Measurements from ENCODE around the gene PAWR.
A peak's percentile ranks its signal among the peaks of the same experiment; 100 is the strongest.

The PAWR gene

DNA sequence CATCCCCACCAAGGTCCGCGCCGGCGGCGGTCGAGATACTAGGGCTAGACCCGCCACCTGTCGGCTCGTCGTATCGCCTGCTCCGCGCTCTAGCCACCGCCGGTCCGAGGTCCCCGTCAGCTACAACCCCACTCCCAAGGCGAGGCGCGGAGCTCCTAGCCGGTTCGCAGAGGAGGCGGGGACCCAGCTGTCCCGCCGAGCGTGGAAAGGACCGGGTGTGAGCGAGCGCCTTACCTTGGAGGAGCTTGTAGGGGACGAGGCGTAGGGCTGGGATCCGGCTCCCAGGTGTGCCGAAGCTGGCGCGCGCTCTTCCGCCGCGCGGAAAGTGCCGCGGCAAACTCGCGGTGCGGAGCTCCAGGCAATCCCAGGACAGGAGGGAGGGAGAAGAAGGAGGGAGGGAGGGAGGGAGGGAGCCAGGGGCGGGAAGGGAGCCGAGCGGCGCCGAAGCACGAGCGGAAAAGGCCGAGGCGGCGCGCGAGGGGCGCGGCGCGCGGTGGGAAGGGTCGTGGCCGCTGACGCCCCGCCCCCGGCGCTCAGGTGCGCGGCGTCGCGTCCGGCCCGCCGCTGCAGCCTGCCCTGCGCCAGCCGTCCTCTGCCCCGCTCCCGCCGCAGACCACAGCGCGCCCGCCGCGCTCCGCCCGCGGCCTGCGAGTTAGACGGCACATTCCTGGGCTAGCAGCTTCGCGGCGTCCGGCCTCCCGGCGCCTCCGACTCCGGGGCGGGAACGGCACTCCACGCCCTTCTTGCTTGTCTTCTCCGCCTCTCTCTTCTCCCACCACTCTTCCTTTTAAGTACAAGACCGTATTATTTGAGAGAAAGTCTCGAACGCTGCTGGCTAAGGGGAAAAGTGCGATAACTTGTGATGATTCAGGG, at the start of gene PAWR:
Gene PAWR (minus strand): TSS at position 327 of the 873 bp plus-strand sequence. CDS start 720 bp downstream, outside the sequence.
- H3K36me3 Mint-ChIP-seq: no peaks in the 10 kb centered on the region
- H3K27ac Mint-ChIP-seq: peak within 1 kb of the TSS; percentile 94
- no peaks in the 10 kb centered on the region for H3K9me3 Mint-ChIP-seq
- ATAC-seq (replicated peaks): peak; percentile 76 to 78
- peaks cover 9 to 24% of the 10 kb centered on the region in 2 donors for H3K4me1 Mint-ChIP-seq
- H3K4me3 Mint-ChIP-seq: peak within 1 kb of the TSS; percentile 92 to 98
- peak; percentile 65 for DNase-seq
- H3K27me3 Mint-ChIP-seq: no peaks in the 10 kb centered on the region

- peaks cover 0 to 5% of the 10 kb centered on the region in 2 donors for H3K27me3 Mint-ChIP-seq
- no peaks in the 10 kb centered on the region for H3K9me3 Mint-ChIP-seq
- no peaks in the 10 kb centered on the region for H3K36me3 Mint-ChIP-seq
- ATAC-seq (replicated peaks): peak; percentile 65 to 66
- H3K4me3 Mint-ChIP-seq: no peak overlapping the region
- no peaks in the 10 kb centered on the region for H3K4me1 Mint-ChIP-seq
- peak; percentile 5 for DNase-seq
- H3K27ac Mint-ChIP-seq: no peak overlapping the region
These were observed 47.3 kb upstream of the PAWR start for GRCh38 chr12:79737875-79738718.

GRCh38 chr12:79732638-79733037, 41.9 kb upstream of the PAWR start:
- no peaks in the 10 kb centered on the region for H3K9me3 Mint-ChIP-seq
- ATAC-seq (replicated peaks) (no peak), DNase-seq (no peak)
- no peak overlapping the region for H3K27ac Mint-ChIP-seq
- H3K27me3 Mint-ChIP-seq: peaks cover 0 to 4% of the 10 kb centered on the region in 2 donors
- no peaks in the 10 kb centered on the region for H3K4me1 Mint-ChIP-seq
- H3K36me3 Mint-ChIP-seq: no peaks in the 10 kb centered on the region
- H3K4me3 Mint-ChIP-seq: no peak overlapping the region

- Mint-ChIP-seq H3K27me3 (peaks cover 0 to 8% of the 10 kb centered on the region in 2 donors), H3K9me3 (no peaks in the 10 kb centered on the region), H3K36me3 (no peaks in the 10 kb centered on the region), H3K27ac (no peak overlapping the region), H3K4me3 (no peak overlapping the region), H3K4me1 (no peaks in the 10 kb centered on the region)
- no peak for DNase-seq
- ATAC-seq (replicated peaks): no peak
These were observed 35.2 kb upstream of the PAWR start for GRCh38 chr12:79725987-79726386.

GRCh38 chr12:79717006-79717405, 26.2 kb upstream of the PAWR start:
- ATAC-seq (replicated peaks): no peak
- Mint-ChIP-seq H3K36me3 (peaks cover 0 to 5% of the 10 kb centered on the region in 2 donors), H3K4me1 (no peaks in the 10 kb centered on the region), H3K27ac (no peak overlapping the region), H3K27me3 (peaks cover 0 to 5% of the 10 kb centered on the region in 2 donors), H3K4me3 (no peak overlapping the region), H3K9me3 (no peaks in the 10 kb centered on the region)
- DNase-seq: no peak

DNA sequence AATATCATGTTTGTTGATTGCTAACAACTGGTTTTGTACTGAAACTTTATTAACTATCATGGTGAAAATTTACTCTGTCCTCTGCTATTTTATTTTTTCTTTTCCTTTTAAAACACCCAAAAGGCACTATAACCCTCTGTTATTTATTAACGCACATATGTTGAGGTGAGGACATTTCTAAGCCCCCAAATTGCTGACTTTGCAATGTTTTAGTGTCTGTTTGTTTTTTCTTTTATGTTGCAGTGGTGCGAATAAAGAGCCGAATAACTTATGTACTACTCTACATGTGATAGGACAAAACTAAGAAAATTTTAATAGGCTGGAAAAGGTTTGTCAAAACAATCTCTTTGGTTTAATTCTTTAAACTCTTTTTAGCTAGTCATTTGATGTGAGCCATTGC, 24.5 kb upstream of the PAWR start:
- H3K27me3 Mint-ChIP-seq: peaks cover 4 to 15% of the 10 kb centered on the region in 2 donors
- DNase-seq (no peak), ATAC-seq (replicated peaks) (no peak)
- H3K4me3 Mint-ChIP-seq: no peak overlapping the region
- H3K9me3 Mint-ChIP-seq: peaks cover 2 to 3% of the 10 kb centered on the region in 2 donors
- H3K27ac Mint-ChIP-seq: no peak overlapping the region
- peaks cover 0 to 8% of the 10 kb centered on the region in 2 donors for H3K36me3 Mint-ChIP-seq
- H3K4me1 Mint-ChIP-seq: no peaks in the 10 kb centered on the region

DNA sequence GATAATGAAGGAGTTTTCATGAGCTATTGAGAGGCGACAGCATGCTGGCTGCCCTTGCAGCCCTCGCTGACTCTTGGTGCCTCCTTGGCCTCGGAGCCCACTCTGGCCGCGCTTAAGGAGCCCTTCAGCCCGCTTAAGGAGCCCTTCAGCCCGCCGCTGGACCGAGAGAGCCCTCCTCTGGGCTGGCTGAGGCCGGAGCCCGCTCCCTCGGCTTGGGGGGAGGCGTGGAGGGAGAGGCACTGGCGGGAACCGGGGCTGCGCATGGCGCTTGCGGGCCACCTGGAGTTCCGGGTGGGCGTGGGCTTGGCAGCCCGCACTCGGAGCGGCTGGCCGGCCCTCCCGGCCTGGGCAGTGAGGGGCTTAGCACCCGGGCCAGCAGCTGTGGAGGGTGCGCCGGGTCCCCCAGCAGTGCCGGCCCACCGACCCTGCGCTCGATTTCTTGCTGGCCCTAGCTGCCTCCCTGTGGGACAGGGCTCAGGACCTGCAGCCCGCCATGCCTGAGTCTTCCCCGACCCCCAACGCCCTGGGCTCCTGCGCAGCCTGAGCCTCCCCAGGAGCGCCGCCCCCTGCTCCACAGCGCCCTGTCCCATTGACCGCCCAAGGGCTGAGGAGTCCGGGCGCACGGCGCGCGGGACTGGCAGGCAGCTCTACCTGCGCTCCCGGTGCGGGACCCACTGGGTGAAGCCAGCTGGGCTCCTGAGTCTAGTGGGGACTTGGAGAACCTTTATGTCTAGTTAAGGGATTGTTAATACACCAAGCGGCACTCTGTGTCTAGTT, 20.1 kb upstream of the PAWR start:
- no peaks in the 10 kb centered on the region for H3K4me1 Mint-ChIP-seq
- DNase-seq (no peak), ATAC-seq (replicated peaks) (no peak)
- peaks cover 2 to 3% of the 10 kb centered on the region in 2 donors for H3K9me3 Mint-ChIP-seq
- peaks cover 0 to 8% of the 10 kb centered on the region in 2 donors for H3K36me3 Mint-ChIP-seq
- H3K4me3 Mint-ChIP-seq: peak overlapping the region in 1 of 2 donors; percentile 22
- peaks cover 4 to 15% of the 10 kb centered on the region in 2 donors for H3K27me3 Mint-ChIP-seq
- no peak overlapping the region for H3K27ac Mint-ChIP-seq

GRCh38 chr12:79707830-79708229, 17.1 kb upstream of the PAWR start:
- Mint-ChIP-seq H3K4me1 (no peaks in the 10 kb centered on the region), H3K4me3 (no peak overlapping the region), H3K36me3 (peaks cover 0 to 8% of the 10 kb centered on the region in 2 donors), H3K27me3 (peaks cover 4 to 15% of the 10 kb centered on the region in 2 donors), H3K27ac (no peak overlapping the region), H3K9me3 (peaks cover 2 to 3% of the 10 kb centered on the region in 2 donors)
- DNase-seq (no peak), ATAC-seq (replicated peaks) (no peak)

- DNase-seq (no peak), ATAC-seq (replicated peaks) (no peak)
- Mint-ChIP-seq H3K9me3 (peaks cover 0 to under 1% of the 10 kb centered on the region in 2 donors), H3K27me3 (peaks cover under 1 to 6% of the 10 kb centered on the region in 2 donors), H3K36me3 (peaks cover 0 to under 1% of the 10 kb centered on the region in 2 donors), H3K4me1 (no peaks in the 10 kb centered on the region), H3K27ac (no peak overlapping the region), H3K4me3 (no peak overlapping the region)
These were observed 15.9 kb upstream of the PAWR start for GRCh38 chr12:79706676-79707075.

DNA sequence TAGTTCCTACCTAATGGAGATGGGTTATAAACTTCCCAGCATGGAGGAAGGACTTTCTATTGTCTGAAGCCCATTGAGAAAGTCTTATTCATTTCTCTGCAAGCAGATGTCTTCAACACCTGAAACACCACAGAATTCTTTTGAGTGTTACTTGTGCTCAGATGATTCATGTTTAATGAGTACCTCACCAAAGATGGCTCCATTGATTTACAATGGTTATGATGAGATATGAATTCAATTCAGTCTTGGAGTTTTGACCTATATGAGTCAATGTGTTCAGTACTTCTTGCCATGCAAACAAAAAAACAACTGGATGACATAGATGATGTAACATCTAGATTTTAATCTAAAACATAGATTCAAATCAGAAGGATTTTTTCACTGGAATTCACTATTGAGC, 15.4 kb upstream of the PAWR start:
- H3K36me3 Mint-ChIP-seq: no peaks in the 10 kb centered on the region
- DNase-seq: no peak
- no peak overlapping the region for H3K4me3 Mint-ChIP-seq

GRCh38 chr12:79698966-79699365, 8.2 kb upstream of the PAWR start:
- H3K36me3 Mint-ChIP-seq: no peaks in the 10 kb centered on the region
- H3K27ac Mint-ChIP-seq: no peak overlapping the region
- no peaks in the 10 kb centered on the region for H3K27me3 Mint-ChIP-seq
- no peaks in the 10 kb centered on the region for H3K4me1 Mint-ChIP-seq
- ATAC-seq (replicated peaks) (no peak), DNase-seq (no peak)
- no peak overlapping the region for H3K4me3 Mint-ChIP-seq
- H3K9me3 Mint-ChIP-seq: no peaks in the 10 kb centered on the region

More for the DNA sequence above, 15.4 kb upstream of the PAWR start:
- no peak for ATAC-seq (replicated peaks)
- H3K4me1 Mint-ChIP-seq: no peaks in the 10 kb centered on the region
- H3K27ac Mint-ChIP-seq: no peak overlapping the region
- peaks cover 0 to 1% of the 10 kb centered on the region in 2 donors for H3K27me3 Mint-ChIP-seq
- H3K9me3 Mint-ChIP-seq: no peaks in the 10 kb centered on the region

DNA sequence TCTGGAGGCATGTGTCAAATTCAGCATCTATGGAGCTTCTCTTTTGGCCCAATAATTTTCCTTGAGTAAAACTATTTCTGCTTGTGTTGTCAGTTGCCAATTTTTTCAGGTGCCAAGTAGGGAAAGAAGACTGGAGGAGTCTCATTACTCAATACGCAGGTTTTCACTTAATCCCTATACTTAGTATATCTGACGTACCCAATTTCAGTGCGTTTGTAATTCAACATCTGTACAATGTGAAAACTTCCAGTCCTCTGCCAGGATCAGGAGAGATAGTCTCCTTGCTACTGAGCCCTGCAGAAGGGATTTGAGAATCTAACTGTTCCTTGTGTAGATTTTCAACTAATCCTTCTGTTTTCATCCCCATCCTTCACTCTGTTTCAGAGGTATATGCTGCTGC, 5.7 kb upstream of the PAWR start:
- ATAC-seq (replicated peaks) (no peak), DNase-seq (no peak)
- Mint-ChIP-seq H3K9me3 (no peaks in the 10 kb centered on the region), H3K4me1 (no peaks in the 10 kb centered on the region), H3K36me3 (no peaks in the 10 kb centered on the region), H3K27me3 (no peaks in the 10 kb centered on the region), H3K4me3 (no peak overlapping the region), H3K27ac (no peak overlapping the region)

- H3K36me3 Mint-ChIP-seq: no peaks in the 10 kb centered on the region
- no peaks in the 10 kb centered on the region for H3K9me3 Mint-ChIP-seq
- no peak overlapping the region for H3K27ac Mint-ChIP-seq
- H3K4me3 Mint-ChIP-seq: no peak overlapping the region
- DNase-seq (no peak), ATAC-seq (replicated peaks) (no peak)
- H3K27me3 Mint-ChIP-seq: no peaks in the 10 kb centered on the region
- H3K4me1 Mint-ChIP-seq: peaks cover 3 to 10% of the 10 kb centered on the region in 2 donors
These were observed 2.3 kb upstream of the PAWR start for GRCh38 chr12:79692860-79693577.

Measured in stimulated activated naive B cell treated with anti-CD40 and anti-IgM and Interleukin-4, amounts not matched to agents 10 μg/mL and 1 μg/mL and 100 μg/mL, for 72 hours (primary cell).